AML-193 (cell line): ENCODE data around the gene NHSL2.
"Not testable (repeated sequence)": the region's sequence is repeated elsewhere in the genome, so short reads cannot be mapped to it uniquely, and the experiment has no call there.

ENCODE experiments used
- DNase-seq, 2 experiments: peaks; one replicate each; lab custom pipeline; 2025; lab: John Stamatoyannopoulos, UW

NHSL2 gene

GRCh38 chrX:72042852-72043248, 132.2 kb downstream of the NHSL2 start:
- no peak for DNase-seq

GRCh38 chrX:72043636-72044035, 133.0 kb downstream of the NHSL2 start:
- DNase-seq, result no peak

GRCh38 chrX:72045141-72045540, 134.5 kb downstream of the NHSL2 start:
- DNase-seq, result no peak

- DNase-seq, result no peak
These were observed 135.1 kb downstream of the NHSL2 start for GRCh38 chrX:72045552-72046277.

- DNase-seq, result no peak
These were observed 135.8 kb downstream of the NHSL2 start for GRCh38 chrX:72046447-72046846.

- DNase-seq, result no peak
These were observed 138.1 kb downstream of the NHSL2 start for GRCh38 chrX:72048510-72049455.

- DNase-seq, result no peak
These were observed 139.4 kb downstream of the NHSL2 start for GRCh38 chrX:72050011-72050410.

- DNase-seq, result no peak
These were observed 140.9 kb downstream of the NHSL2 start for GRCh38 chrX:72051589-72051988.

- DNase-seq, result no peak
These were observed 141.9 kb downstream of the NHSL2 start for GRCh38 chrX:72052415-72053090.

- no peak for DNase-seq
These were observed 142.9 kb downstream of the NHSL2 start for GRCh38 chrX:72053508-72053907.

GRCh38 chrX:72054779-72055489, 144.3 kb downstream of the NHSL2 start:
- no peak for DNase-seq

GRCh38 chrX:72057331-72057730, 146.7 kb downstream of the NHSL2 start:
- DNase-seq, result peak; percentile 75 to 83

GRCh38 chrX:72057849-72058248, 147.2 kb downstream of the NHSL2 start:
- DNase-seq, result peak; percentile 19 to 20

- not testable (repeated sequence) for DNase-seq
These were observed 147.7 kb downstream of the NHSL2 start for GRCh38 chrX:72058346-72058745.

GRCh38 chrX:72060196-72060920, 149.7 kb downstream of the NHSL2 start:
- no peak for DNase-seq

GRCh38 chrX:72060921-72061490, 150.4 kb downstream of the NHSL2 start:
- DNase-seq, result no peak

GRCh38 chrX:72062916-72063315, 152.3 kb downstream of the NHSL2 start:
- no peak for DNase-seq

- peak; percentile 21 to 39 for DNase-seq
These were observed 158.9 kb downstream of the NHSL2 start for GRCh38 chrX:72069350-72070160.

GRCh38 chrX:72071213-72071612, 160.6 kb downstream of the NHSL2 start:
- DNase-seq, result no peak

GRCh38 chrX:72073633-72074032, 163.0 kb downstream of the NHSL2 start:
- DNase-seq, result no peak
